Activated CD8-positive, alpha-beta memory T cell treated with anti-CD3 and anti-CD28 coated beads, Interleukin-2, amount 50 U/mL, for 48 hours (primary cell): ENCODE data around the gene DOP1B.
"Not testable (repeated sequence)": the region's sequence is repeated elsewhere in the genome, so short reads cannot be mapped to it uniquely, and the experiment has no call there.

Source experiments
- DNase-seq: peaks from one replicate; pipeline ENCODE4 v3.0.0-alpha.2; 2020

DOP1B gene

GRCh38 chr21:36174780-36175179 lies 18.2 kb downstream of the DOP1B start:
- no peak for DNase-seq

GRCh38 chr21:36175771-36176565 lies 19.3 kb downstream of the DOP1B start:
- DNase-seq, result no peak

GRCh38 chr21:36178349-36178748 lies 21.7 kb downstream of the DOP1B start:
- DNase-seq, result no peak

- DNase-seq, result no peak
These were observed 22.5 kb downstream of the DOP1B start for GRCh38 chr21:36179145-36179544.

GRCh38 chr21:36180963-36181362 lies 24.3 kb downstream of the DOP1B start:
- DNase-seq, result no peak

GRCh38 chr21:36183144-36183795 lies 26.6 kb downstream of the DOP1B start:
- DNase-seq, result no peak

- no peak for DNase-seq
These were observed 27.9 kb downstream of the DOP1B start for GRCh38 chr21:36184545-36184944.

GRCh38 chr21:36185523-36185922 lies 28.9 kb downstream of the DOP1B start:
- DNase-seq, result no peak

- DNase-seq, result no peak
These were observed 29.5 kb downstream of the DOP1B start for GRCh38 chr21:36186081-36186480.

GRCh38 chr21:36186506-36187399 lies 30.1 kb downstream of the DOP1B start:
- no peak for DNase-seq

GRCh38 chr21:36188081-36188681 lies 31.6 kb downstream of the DOP1B start:
- DNase-seq, result no peak

- no peak for DNase-seq
These were observed 32.3 kb downstream of the DOP1B start for GRCh38 chr21:36188937-36189336.

- no peak for DNase-seq
These were observed 34.1 kb downstream of the DOP1B start for GRCh38 chr21:36190736-36191135.

GRCh38 chr21:36193200-36193599 lies 36.6 kb downstream of the DOP1B start:
- DNase-seq, result no peak

- DNase-seq, result no peak
These were observed 37.4 kb downstream of the DOP1B start for GRCh38 chr21:36194024-36194423.

GRCh38 chr21:36195613-36196012 lies 39.0 kb downstream of the DOP1B start:
- no peak for DNase-seq

- no peak for DNase-seq
These were observed 42.4 kb downstream of the DOP1B start for GRCh38 chr21:36199021-36199420.

GRCh38 chr21:36199575-36199974 lies 43.0 kb downstream of the DOP1B start:
- DNase-seq, result not testable (repeated sequence)

GRCh38 chr21:36200081-36200561 lies 43.5 kb downstream of the DOP1B start:
- no peak for DNase-seq

- DNase-seq, result no peak
These were observed 46.3 kb downstream of the DOP1B start for GRCh38 chr21:36202726-36203602.

GRCh38 chr21:36203603-36203889 lies 46.9 kb downstream of the DOP1B start:
- peak; percentile 59 for DNase-seq

- no peak for DNase-seq
These were observed 48.4 kb downstream of the DOP1B start for GRCh38 chr21:36204980-36205379.
